Stomach (tissue), 9 donors: Measurements from ENCODE around the gene TMEM115. TPM values are rescaled to one million over a fixed set of nuclear protein-coding genes. Genes with fewer than 3 reads are reported as not detected.

Experiments used
- DNase-seq, 2 donors: peaks; one replicate each; pipeline versions ENCODE4 v3.0.0 to v3.0.0-alpha.2; 2013 to 2019
- H3K27ac ChIP-seq, 5 donors: fragments of 200-600 bp in 4 of 5; sonication (generic) in 4 of 5; one replicate each; pipeline ENCODE4 v1.5.1; 2013 to 2019; ENCODE audit warnings: mild to moderate bottlenecking in 1 of 5, moderate library complexity in 1 of 5
- H3K27me3 ChIP-seq, 3 donors: fragments of 200-600 bp; sonication (generic); one replicate each; pipeline ENCODE4 v1.5.1; 2017 to 2019; ENCODE audit warnings: mixed run types in 1 of 3
- H3K36me3 ChIP-seq, 4 donors: fragments of 200-600 bp; sonication (generic); 1 replicate in 3 of 4; 2 replicates in 1 of 4; pipeline ENCODE4 v1.5.1; 2016 to 2019
- H3K4me1 ChIP-seq, 4 donors: fragments of 200-600 bp; sonication (generic); one replicate each; pipeline ENCODE4 v1.5.1; 2016 to 2019
- H3K4me3 ChIP-seq, 4 donors: fragments of 200-600 bp; sonication (generic) in 3 of 4; one replicate each; pipeline ENCODE4 v1.5.1; 2016 to 2019; ENCODE audit warnings: mild to moderate bottlenecking in 1 of 4
- H3K9me3 ChIP-seq, 4 donors: fragments of 200-600 bp; sonication (generic); one replicate each; pipeline ENCODE4 v1.5.1; 2016 to 2019
- EP300 ChIP-seq: sonication (generic); formaldehyde crosslinking; IDR thresholded peaks from one replicate; pipeline ENCODE4 v1.6.1; 2017; ENCODE audit warnings: antibody characterized with exemption
- POLR2A ChIP-seq, 4 donors: fragments of 450-650 bp; IDR thresholded peaks; one replicate each; pipeline ENCODE4 v1.6.1; 2016; ENCODE audit warnings: antibody characterized with exemption in 4 of 4, control low read depth in 2 of 4, mild to moderate bottlenecking in 1 of 4, moderate library complexity in 1 of 4
- POLR2AphosphoS5 ChIP-seq, 3 donors: sonication (generic); formaldehyde crosslinking; IDR thresholded peaks; one replicate each; pipeline ENCODE4 v1.6.1; 2016; ENCODE audit warnings: antibody characterized with exemption in 3 of 3
- WGBS, 5 donors: extraction: QIAGEN DNeasy Blood & Tissue Kit in 3 of 5; methylation state at CpG; one replicate each; pipeline versions ENCODE4 v1.1.5 to v1.1.7; 2013 to 2018; 5-methylcytosine and 5-hydroxymethylcytosine counted together
- intact Hi-C: fragments of 100-400 bp; cut with DNase I; formaldehyde crosslinking; loops from one replicate; pipeline ENCODE4 v1.15.1; 2023; ENCODE audit warnings: low total_unique reads
- polyA plus RNA-seq, 3 donors: library from polyadenylated mRNA; stranded (reverse); fragments of 200-250 nt; gene quantifications; one replicate each; pipeline ENCODE4 v1.2.3, GENCODE V29; 2013
- total RNA-seq, 5 donors: library from RNA; depleted of rRNA; stranded (reverse); fragments of >200 nt; gene quantifications; one replicate each; pipeline versions ENCODE4 v1.1.0 to v1.2.3, GENCODE V29; 2014 to 2016
- TF ChIP-seq, protein P1 (sequence below), 7 experiments: fragments of 450-650 bp in 4 of 7; fragments of 200-600 bp in 3 of 7; sonication (generic) in 3 of 7; IDR thresholded peaks; one replicate each; pipeline ENCODE4 v1.5.1; 2016 to 2019; ENCODE audit warnings: antibody characterized with exemption in 7 of 7, control low read depth in 2 of 7, mild to moderate bottlenecking in 1 of 7
- donor health status: healthy with polysubstance abuse.
- donor health status: Bipolar disorder and iron deficiency.
- donor health status: healthy.

The TMEM115 gene
- total and polyA plus RNA-seq, 8 donors, result 14.6 to 128 (median 27.4) TPM

DNA sequence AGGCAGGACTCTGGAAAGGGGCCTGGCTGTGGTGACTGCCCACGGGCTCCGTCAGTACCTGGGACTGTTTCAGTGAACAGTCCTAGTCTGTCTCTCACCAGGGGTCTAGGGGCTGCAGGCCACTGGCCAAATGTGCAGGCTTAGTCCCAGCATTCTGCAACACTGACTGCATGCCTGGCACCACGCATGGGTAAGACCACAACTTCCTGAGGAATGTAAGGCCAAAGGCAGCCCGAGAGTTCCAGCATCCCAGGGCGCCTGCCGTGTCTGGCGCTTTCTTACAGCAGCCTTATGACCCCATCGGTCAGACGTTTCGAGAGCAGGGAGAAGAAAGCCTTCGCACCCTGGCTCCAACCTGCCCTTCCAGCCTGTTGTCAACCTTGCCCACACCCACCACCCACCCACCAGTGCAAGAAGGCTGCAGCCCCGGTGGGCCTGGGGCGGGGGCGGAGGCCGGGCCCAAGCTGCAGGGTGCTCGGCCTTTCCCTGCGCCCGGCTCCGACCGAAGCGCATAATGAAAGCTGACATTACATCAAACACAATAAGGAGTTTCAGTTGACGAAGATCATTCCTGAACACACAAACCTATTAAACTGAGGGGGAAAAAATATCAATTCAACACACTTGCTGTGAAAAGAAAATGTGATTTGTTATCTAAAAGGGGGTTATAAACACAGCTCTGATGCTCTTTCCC lies 29.5 kb upstream of the TMEM115 start:
- no peaks in the 10 kb centered on the region for H3K9me3 ChIP-seq
- H3K27me3 ChIP-seq, result no peaks in the 10 kb centered on the region
- no peak overlapping the region for H3K27ac ChIP-seq
- H3K36me3 ChIP-seq, result no peaks in the 10 kb centered on the region
- peaks cover 4 to 14% (median 10%) of the 10 kb centered on the region in 4 donors for H3K4me1 ChIP-seq
- WGBS, 5 donors, result 79 to 88% (median 85%) methylated on average over 22 of the region's 22 CpGs
- TF ChIP-seq POLR2A (IDR thresholded peaks at IDR 0.05), result no peak
- DNase-seq, result no peak
- intact Hi-C loops, result no loop called here
- H3K4me3 ChIP-seq, result no peak overlapping the region

GRCh38 chr3:50388016-50388719 lies 28.8 kb upstream of the TMEM115 start:
- H3K4me1 ChIP-seq, result peaks cover 4 to 14% (median 10%) of the 10 kb centered on the region in 4 donors

GRCh38 chr3:50385754-50386153 lies 26.4 kb upstream of the TMEM115 start:
- TF ChIP-seq POLR2AphosphoS5 (IDR thresholded peaks at IDR 0.05) (no peak), EP300 (no peak), POLR2A (IDR thresholded peaks at IDR 0.05) (no peak)
- TF ChIP-seq, protein P1, sequence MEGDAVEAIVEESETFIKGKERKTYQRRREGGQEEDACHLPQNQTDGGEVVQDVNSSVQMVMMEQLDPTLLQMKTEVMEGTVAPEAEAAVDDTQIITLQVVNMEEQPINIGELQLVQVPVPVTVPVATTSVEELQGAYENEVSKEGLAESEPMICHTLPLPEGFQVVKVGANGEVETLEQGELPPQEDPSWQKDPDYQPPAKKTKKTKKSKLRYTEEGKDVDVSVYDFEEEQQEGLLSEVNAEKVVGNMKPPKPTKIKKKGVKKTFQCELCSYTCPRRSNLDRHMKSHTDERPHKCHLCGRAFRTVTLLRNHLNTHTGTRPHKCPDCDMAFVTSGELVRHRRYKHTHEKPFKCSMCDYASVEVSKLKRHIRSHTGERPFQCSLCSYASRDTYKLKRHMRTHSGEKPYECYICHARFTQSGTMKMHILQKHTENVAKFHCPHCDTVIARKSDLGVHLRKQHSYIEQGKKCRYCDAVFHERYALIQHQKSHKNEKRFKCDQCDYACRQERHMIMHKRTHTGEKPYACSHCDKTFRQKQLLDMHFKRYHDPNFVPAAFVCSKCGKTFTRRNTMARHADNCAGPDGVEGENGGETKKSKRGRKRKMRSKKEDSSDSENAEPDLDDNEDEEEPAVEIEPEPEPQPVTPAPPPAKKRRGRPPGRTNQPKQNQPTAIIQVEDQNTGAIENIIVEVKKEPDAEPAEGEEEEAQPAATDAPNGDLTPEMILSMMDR (IDR thresholded peaks at IDR 0.05), result no peak
- Histone ChIP-seq H3K36me3 (no peaks in the 10 kb centered on the region), H3K4me3 (no peak overlapping the region), H3K4me1 (peaks cover 2 to 6% (median 5%) of the 10 kb centered on the region in 4 donors), H3K27me3 (no peaks in the 10 kb centered on the region), H3K27ac (no peak overlapping the region), H3K9me3 (no peaks in the 10 kb centered on the region)
- intact Hi-C loops, result no loop called here
- no peak for DNase-seq
- 39 to 62% (median 60%) methylated on average over 13 of the region's 13 CpGs for WGBS, 5 donors

More at GRCh38 chr3:50388016-50388719, 28.8 kb upstream of the TMEM115 start:
- DNase-seq, result peak in 1 of 2 donors; percentile 68
- Histone ChIP-seq H3K36me3 (no peaks in the 10 kb centered on the region), H3K9me3 (no peaks in the 10 kb centered on the region), H3K4me3 (no peak overlapping the region), H3K27ac (no peak overlapping the region), H3K27me3 (no peaks in the 10 kb centered on the region)
- TF ChIP-seq, protein P1 (IDR thresholded peaks at IDR 0.05), result no peak
- no peak for TF ChIP-seq EP300
- no peak for TF ChIP-seq POLR2AphosphoS5 (IDR thresholded peaks at IDR 0.05)
- no peak for TF ChIP-seq POLR2A (IDR thresholded peaks at IDR 0.05)
- 66 to 77% (median 71%) methylated on average over 21 to 25 of the region's 25 CpGs for WGBS, 5 donors
- intact Hi-C loops, result no loop called here

GRCh38 chr3:50383750-50384149 lies 24.4 kb upstream of the TMEM115 start:
- Histone ChIP-seq H3K27me3 (no peaks in the 10 kb centered on the region), H3K27ac (no peak overlapping the region), H3K9me3 (no peaks in the 10 kb centered on the region), H3K4me3 (no peak overlapping the region), H3K4me1 (no peaks in the 10 kb centered on the region), H3K36me3 (no peaks in the 10 kb centered on the region)
- 72 to 91% (median 83%) methylated on average over 6 of the region's 6 CpGs for WGBS, 5 donors
- TF ChIP-seq, protein P1 (IDR thresholded peaks at IDR 0.05), result no peak
- TF ChIP-seq POLR2A (IDR thresholded peaks at IDR 0.05), result no peak
- no peak for TF ChIP-seq EP300
- TF ChIP-seq POLR2AphosphoS5 (IDR thresholded peaks at IDR 0.05), result no peak
- DNase-seq, result no peak
- intact Hi-C loops, result no loop called here

DNA sequence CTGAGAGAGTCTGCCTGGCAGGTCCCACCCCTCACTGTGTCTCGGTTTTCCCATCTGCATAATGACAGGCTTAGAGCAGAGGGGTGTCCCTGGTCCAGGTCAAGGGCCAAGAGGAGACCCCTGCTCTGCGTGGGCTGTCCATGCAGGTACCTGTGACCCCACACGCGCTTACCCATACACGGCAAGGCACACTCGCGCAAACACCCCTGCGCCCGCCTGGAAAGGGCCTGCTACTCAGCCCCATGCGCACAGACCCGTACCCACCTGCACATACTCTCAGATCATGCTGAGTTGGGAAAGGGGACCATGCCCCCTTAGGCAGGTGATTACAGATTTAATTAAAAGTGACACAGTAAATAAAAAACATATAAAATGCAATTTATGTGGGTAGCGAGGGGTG lies 23.4 kb upstream of the TMEM115 start:
- Histone ChIP-seq H3K4me3 (no peak overlapping the region), H3K9me3 (no peaks in the 10 kb centered on the region), H3K4me1 (no peaks in the 10 kb centered on the region), H3K36me3 (peaks cover 0 to 6% (median 0%) of the 10 kb centered on the region in 4 donors), H3K27ac (no peak overlapping the region), H3K27me3 (no peaks in the 10 kb centered on the region)
- intact Hi-C loops, result no loop called here
- WGBS, 5 donors, result 89 to 94% (median 92%) methylated on average over 10 to 12 of the region's 12 CpGs
- TF ChIP-seq POLR2AphosphoS5 (IDR thresholded peaks at IDR 0.05), result no peak
- no peak for TF ChIP-seq POLR2A (IDR thresholded peaks at IDR 0.05)
- no peak for TF ChIP-seq EP300
- TF ChIP-seq, protein P1 (IDR thresholded peaks at IDR 0.05), result no peak
- no peak for DNase-seq
